GM12878 (cell line): ENCODE data around the gene TICRR. TPM values are rescaled to one million over a fixed set of nuclear protein-coding genes. Genes with fewer than 3 reads are reported as not detected.

Experiments used
- ATAC-seq: fragments of 200-7000 bp; cut with Tn5 transposase; 3 replicates; pipeline ENCODE4 v1.9.1; 2020; ENCODE audit warnings: mild to moderate bottlenecking, moderate library complexity
- BruUV-seq: library from RNA; stranded (reverse); fragments of 400-500 nt; replicated peaks from 2 replicates; lab custom pipeline; 2021; lab: Mats Ljungman, UMichigan
- CTCF ChIA-PET: fragments of 300-600 bp; sonication (Branson Sonifier 250); formaldehyde crosslinking; extraction: SDS; loops from one replicate; lab custom pipeline; 2021; ENCODE audit warnings: inconsistent platforms; lab: Yijun Ruan, JAX
- POLR2A ChIA-PET: fragments of 350-600 bp; formaldehyde crosslinking; extraction: SDS; loops from one replicate; lab custom pipeline; 2021; ENCODE audit warnings: inconsistent platforms; lab: Charles Lee
- RAD21 ChIA-PET: fragments of 300-600 bp; sonication (Branson Sonifier 250); formaldehyde crosslinking; loops from one replicate; lab custom pipeline; 2023; ENCODE audit warnings: antibody characterized with exemption; ENCODE audit not compliant: unreplicated experiment; lab: Charles Lee
- SMC1A ChIA-PET: fragments of 300-600 bp; sonication (Branson Sonifier 250); formaldehyde crosslinking; loops from one replicate; lab custom pipeline; 2023; ENCODE audit not compliant: unreplicated experiment, uncharacterized antibody; lab: Charles Lee
- DNase-seq: peaks from one replicate; pipeline ENCODE4 v3.0.0-alpha.2; 2011; ENCODE audit warnings: low read depth, low spot score
- FAIRE-seq: peaks from 3 replicates; lab custom pipeline; 2011; peaks lifted over from hg19 to GRCh38; lab: Jason Lieb, UNC
- H2AFZ ChIP-seq: 2 replicates; pipeline ENCODE4 v1.6.0; 2011; ENCODE audit warnings: low read depth, low read length, control low read depth; ENCODE audit not compliant: control insufficient read depth
- H3K27ac ChIP-seq: 2 replicates; pipeline ENCODE4 v1.5.1; 2011; ENCODE audit warnings: control low read depth; ENCODE audit not compliant: control insufficient read depth, insufficient read depth
- H3K27me3 ChIP-seq, 2 experiments: replicated peaks in 1 of 2; 2 replicates each; pipeline versions ENCODE4 v1.6.0 to v1.6.1; 2011; ENCODE audit warnings: low read length in 1 of 2; ENCODE audit not compliant: control insufficient read depth in 2 of 2, insufficient read depth in 2 of 2
- H3K36me3 ChIP-seq, 2 experiments: 2 replicates each; pipeline ENCODE4 v1.5.1; 2011; ENCODE audit warnings: low read length in 1 of 2; ENCODE audit not compliant: control insufficient read depth in 2 of 2, insufficient read depth in 2 of 2
- H3K4me1 ChIP-seq: 2 replicates; pipeline ENCODE4 v1.6.1; 2011; ENCODE audit warnings: mild to moderate bottlenecking, low read length, moderate library complexity, mixed read lengths; ENCODE audit not compliant: control insufficient read depth, insufficient read depth
- H3K4me2 ChIP-seq: 2 replicates; pipeline ENCODE4 v1.6.0; 2011; ENCODE audit warnings: control low read depth; ENCODE audit not compliant: control insufficient read depth, insufficient read depth
- H3K4me3 ChIP-seq: fragments of 200-600 bp; sonication (generic); 2 replicates; pipeline ENCODE4 v1.5.1; 2016
- H3K79me2 ChIP-seq: 2 replicates; pipeline ENCODE4 v1.6.0; 2011; ENCODE audit warnings: low read length; ENCODE audit not compliant: control insufficient read depth, insufficient read depth
- H3K9ac ChIP-seq: 2 replicates; pipeline ENCODE4 v1.8.0; 2011; ENCODE audit warnings: low read length, control low read depth, mixed read lengths; ENCODE audit not compliant: control insufficient read depth, insufficient read depth
- H3K9me3 ChIP-seq: replicated peaks from 3 replicates; pipeline ENCODE4 v1.5.1; 2011; ENCODE audit warnings: mild to moderate bottlenecking, low read length; ENCODE audit not compliant: control insufficient read depth, insufficient read depth
- H4K20me1 ChIP-seq: 2 replicates; pipeline ENCODE4 v1.6.0; 2011; ENCODE audit not compliant: control insufficient read depth, insufficient read depth
- BCL11A ChIP-seq: IDR thresholded peaks from 2 replicates; pipeline ENCODE4 v1.6.1; 2011; ENCODE audit warnings: low read depth, low read length
- CBX5 ChIP-seq: sonication (generic); IDR thresholded peaks from 2 replicates; pipeline ENCODE4 v1.6.1; 2016; ENCODE audit warnings: low read depth, moderate library complexity, mild to moderate bottlenecking, inconsistent platforms
- EGR1 ChIP-seq, 2 experiments: IDR thresholded peaks; 1 replicate in 1 of 2; 2 replicates in 1 of 2; pipeline ENCODE4 v1.6.1; 2011 to 2012; ENCODE audit warnings: low read depth in 2 of 2, low read length in 2 of 2, borderline replicate concordance in 1 of 2, mild to moderate bottlenecking in 1 of 2, moderate library complexity in 1 of 2
- GABPA ChIP-seq: IDR thresholded peaks from 2 replicates; pipeline ENCODE4 v1.6.1; 2014; ENCODE audit warnings: antibody characterized with exemption, low read depth, mild to moderate bottlenecking, inconsistent platforms
- HDAC2 ChIP-seq: fragments of 200-600 bp; sonication (generic); IDR thresholded peaks from 2 replicates; pipeline ENCODE4 v1.6.1; 2017
- IRF5 ChIP-seq: fragments of 450-650 bp; IDR thresholded peaks from 2 replicates; pipeline ENCODE4 v1.6.1; 2017; ENCODE audit warnings: borderline replicate concordance
- KDM1A ChIP-seq: fragments of 200-600 bp; sonication (generic); IDR thresholded peaks from 2 replicates; pipeline ENCODE4 v1.6.1; 2016; ENCODE audit warnings: borderline replicate concordance
- MXI1 ChIP-seq: fragments of 150-350 bp; IDR thresholded peaks from 2 replicates; pipeline ENCODE4 v1.6.1; 2011; ENCODE audit warnings: low read depth, mild to moderate bottlenecking, inconsistent platforms, low read length, improper control_type of control experiment
- NBN ChIP-seq: fragments of 450-650 bp; IDR thresholded peaks from 2 replicates; pipeline ENCODE4 v1.6.1; 2016
- RBBP5 ChIP-seq: fragments of 200-600 bp; sonication (generic); conservative IDR thresholded peaks from 2 replicates; pipeline ENCODE4 v1.6.1; 2016
- RUNX3 ChIP-seq: IDR thresholded peaks from 2 replicates; pipeline ENCODE4 v1.6.1; 2012; ENCODE audit warnings: low read length, inconsistent platforms
- SMC3 ChIP-seq: IDR thresholded peaks from 2 replicates; pipeline ENCODE4 v1.6.1; 2011; ENCODE audit warnings: low read length, improper control_type of control experiment, borderline replicate concordance
- SPI1 ChIP-seq: IDR thresholded peaks from 2 replicates; pipeline ENCODE4 v1.6.1; 2011; ENCODE audit warnings: low read depth, mild to moderate bottlenecking, low read length, moderate library complexity, borderline replicate concordance; ENCODE audit not compliant: insufficient read depth
- SREBF2 ChIP-seq: IDR thresholded peaks from 2 replicates; pipeline ENCODE4 v1.6.1; 2012; ENCODE audit warnings: mild to moderate bottlenecking, low read length
- ZZZ3 ChIP-seq: IDR thresholded peaks from 2 replicates; pipeline ENCODE4 v1.6.1; 2011; ENCODE audit warnings: low read depth; ENCODE audit not compliant: control insufficient read depth, insufficient read length
- WGBS: methylation state at CpG from one replicate; pipeline ENCODE4 v1.1.6; 2016; ENCODE audit warnings: low lambda C conversion rate; ENCODE audit not compliant: insufficient replicate concordance, insufficient coverage; ENCODE audit errors: missing lambda C conversion rate; 5-methylcytosine and 5-hydroxymethylcytosine counted together
- in situ Hi-C: fragments of 300-500 bp; cut with MboI; formaldehyde crosslinking; loops from 9 replicates; pipeline ENCODE4 v1.14.3; 2018; ENCODE audit warnings: mixed read lengths
- intact Hi-C: fragments of 100-400 bp; cut with micrococcal nuclease; formaldehyde crosslinking; loops from one replicate; pipeline ENCODE4 v1.14.2; 2022; ENCODE audit not compliant: unreplicated experiment
- polyA plus RNA-seq, 11 experiments: library from polyadenylated mRNA; depleted of rRNA in 4 of 11; unstranded in 6 of 11; stranded (reverse) in 5 of 11; fragments of >200 nt; fragmentation: Nextera tagmentation in 4 of 11; fragmentation: Illumina TruSeq in 1 of 11; extraction: Ambion mirVana in 4 of 11; extraction: Trizol in 1 of 11; gene quantifications; 1 replicate in 1 of 11; 2 replicates in 10 of 11; pipeline versions ENCODE4 v1.2.1 to v1.2.3, GENCODE V29; 2011 to 2016; ENCODE audit warnings: inconsistent platforms in 2 of 11, missing spikeins in 2 of 11, low read depth in 1 of 11
- total RNA-seq, 4 experiments: library from RNA; depleted of rRNA in 3 of 4; stranded (reverse); fragments of >200 nt in 3 of 4; fragmentation: Illumina TruSeq in 1 of 4; extraction: Trizol in 1 of 4; gene quantifications; 2 replicates each; pipeline versions ENCODE4 v1.2.1 to v1.2.3, GENCODE V29; 2013 to 2021

The TICRR gene
- total and polyA plus RNA-seq, 10 of the 15 experiments (the other 5 are each of a cell fraction or from before 2014, with no cell fraction given), result 0.58 to 21.5 (median 11.5) TPM

GRCh38 chr15:89649716-89650115 lies 74.4 kb downstream of the TICRR start (continued):
- TF ChIP-seq IRF5 (no peak), SREBF2 (no peak), RUNX3 (no peak), NBN (no peak), SPI1 (no peak), MXI1 (no peak)

GRCh38 chr15:89652131-89652530 lies 76.9 kb downstream of the TICRR start:
- no peak overlapping the region for H3K9ac ChIP-seq
- H3K4me1 ChIP-seq, result no peaks in the 10 kb centered on the region
- no peak for DNase-seq
- ChIA-PET POLR2A (no interaction called here), CTCF (no interaction called here)
- no peaks in the 10 kb centered on the region for H4K20me1 ChIP-seq
- in situ Hi-C loops, result no loop called here
- no peaks in the 10 kb centered on the region for H3K79me2 ChIP-seq
- H3K27ac ChIP-seq, result no peak overlapping the region
- no peak; the same call in 2 of the 3 replicates for ATAC-seq
- TF ChIP-seq SMC3 (no peak), HDAC2 (no peak), GABPA (no peak), CBX5 (no peak), BCL11A (no peak), ZZZ3 (no peak), EGR1 (IDR thresholded peaks at IDR 0.05; ENCODE audit: borderline replicate concordance in 1 of 2, low read depth in 2 of 2, low read length in 2 of 2) (no peak), RBBP5 (no peak), KDM1A (no peak)
- TF ChIP-seq, all 136 proteins: peak for 0
- H3K9me3 ChIP-seq, result no peaks in the 10 kb centered on the region
- RAD21 ChIA-PET, result no interaction called here
- no peak overlapping the region for H2AFZ ChIP-seq
- H3K4me3 ChIP-seq, result no peak overlapping the region
- no peak overlapping the region for H3K4me2 ChIP-seq
- SMC1A ChIA-PET, result no interaction called here
- FAIRE-seq, result no peak
- BruUV-seq, result no TSS peak
- intact Hi-C loops, result no loop called here
- WGBS, result 25% methylated on average over 7 of the region's 7 CpGs
- H3K27me3 ChIP-seq, result peaks cover 0 to 8% of the 10 kb centered on the region in 2 experiments; a peak in 3 of 4 replicates
- no peaks in the 10 kb centered on the region for H3K36me3 ChIP-seq
